WTC11 (cell line): ENCODE results near the gene PDE6B. TPM values are rescaled to one million over a fixed set of nuclear protein-coding genes. Genes with fewer than 3 reads are reported as not detected.

ENCODE experiments used
- ATAC-seq: fragments of 200-7000 bp; cut with Tn5 transposase; 2 replicates; pipeline ENCODE4 v1.10.0; 2021; ENCODE audit warnings: mild to moderate bottlenecking, moderate library complexity
- CTCF ChIA-PET: fragments of 300-600 bp; sonication (Branson Sonifier 250); formaldehyde crosslinking; loops from one replicate; lab custom pipeline; 2021; ENCODE audit warnings: antibody characterized with exemption; lab: Charles Lee
- POLR2A ChIA-PET: fragments of 350-600 bp; sonication (Branson Sonifier 250); formaldehyde crosslinking; loops from one replicate; lab custom pipeline; 2021; ENCODE audit warnings: antibody characterized with exemption; lab: Charles Lee
- DNase-seq: peaks from one replicate; pipeline ENCODE4 v3.0.0; 2021; ENCODE audit warnings: low spot score
- H3K27ac Mint-ChIP-seq: 2 replicates; pipeline ENCODE4 v1.8.0; 2021; ENCODE audit warnings: mixed read lengths
- H3K27me3 Mint-ChIP-seq: 2 replicates; pipeline ENCODE4 v1.8.0; 2021; ENCODE audit warnings: low read depth, mild to moderate bottlenecking, moderate library complexity, mixed read lengths
- H3K36me3 Mint-ChIP-seq: 2 replicates; pipeline ENCODE4 v1.8.0; 2021; ENCODE audit warnings: mixed read lengths
- H3K4me1 Mint-ChIP-seq: 2 replicates; pipeline ENCODE4 v1.8.0; 2022; ENCODE audit warnings: mixed read lengths
- H3K4me3 Mint-ChIP-seq: 2 replicates; pipeline ENCODE4 v1.8.0; 2021; ENCODE audit warnings: mild to moderate bottlenecking, moderate library complexity, mixed read lengths
- H3K9me3 Mint-ChIP-seq: 2 replicates; pipeline ENCODE4 v1.8.0; 2021; ENCODE audit warnings: mixed read lengths
- E2F1 ChIP-seq: sonication (generic); formaldehyde crosslinking; IDR thresholded peaks from 2 replicates; pipeline ENCODE4 v1.8.0; 2022; ENCODE audit warnings: mild to moderate bottlenecking, missing genetic modification reagents
- MXD4 ChIP-seq: fragments of 250-450 bp; sonication (Bioruptor Pico); IDR thresholded peaks from 2 replicates; pipeline ENCODE4 v1.8.0; 2021; ENCODE audit warnings: mild to moderate bottlenecking, moderate library complexity, borderline replicate concordance
- MYBL2 ChIP-seq: sonication (generic); formaldehyde crosslinking; IDR thresholded peaks from 2 replicates; pipeline ENCODE4 v1.8.1; 2023; ENCODE audit warnings: mild to moderate bottlenecking, moderate library complexity, missing genetic modification reagents
- NFYB ChIP-seq: sonication (generic); formaldehyde crosslinking; conservative IDR thresholded peaks from 2 replicates; pipeline ENCODE4 v1.8.0; 2022; ENCODE audit warnings: low read depth, missing genetic modification reagents
- OVOL2 ChIP-seq: fragments of 250-450 bp; sonication (Bioruptor Pico); IDR thresholded peaks from 2 replicates; pipeline ENCODE4 v1.9.0; 2021; ENCODE audit warnings: mild to moderate bottlenecking, borderline replicate concordance
- RELA ChIP-seq: sonication (generic); formaldehyde crosslinking; IDR thresholded peaks from 2 replicates; pipeline ENCODE4 v1.8.1; 2022; ENCODE audit warnings: missing genetic modification reagents, mild to moderate bottlenecking, borderline replicate concordance
- SMAD3 ChIP-seq: sonication (generic); formaldehyde crosslinking; IDR thresholded peaks from 2 replicates; pipeline ENCODE4 v1.8.0; 2022; ENCODE audit warnings: missing genetic modification reagents, mild to moderate bottlenecking, borderline replicate concordance
- SOX15 ChIP-seq: fragments of 250-450 bp; sonication (Bioruptor Pico); IDR thresholded peaks from 2 replicates; pipeline ENCODE4 v1.9.0; 2021; ENCODE audit warnings: mild to moderate bottlenecking
- SP1 ChIP-seq: sonication (generic); formaldehyde crosslinking; conservative IDR thresholded peaks from 2 replicates; pipeline ENCODE4 v1.8.1; 2022; ENCODE audit warnings: missing genetic modification reagents
- ZNF138 ChIP-seq: sonication (generic); formaldehyde crosslinking; conservative IDR thresholded peaks from 2 replicates; pipeline ENCODE4 v1.8.1; 2022; ENCODE audit warnings: mild to moderate bottlenecking, moderate library complexity, missing genetic modification reagents
- ZNF219 ChIP-seq: sonication (generic); formaldehyde crosslinking; IDR thresholded peaks from 2 replicates; pipeline ENCODE4 v1.8.0; 2023; ENCODE audit warnings: missing genetic modification reagents, mild to moderate bottlenecking, borderline replicate concordance
- ZNF263 ChIP-seq: sonication (generic); formaldehyde crosslinking; IDR thresholded peaks from 2 replicates; pipeline ENCODE4 v1.8.1; 2022; ENCODE audit warnings: low read depth, mild to moderate bottlenecking, moderate library complexity, missing genetic modification reagents
- total RNA-seq: library from RNA; stranded (reverse); gene quantifications from 3 replicates; pipeline ENCODE4 v1.2.3, GENCODE V29; 2021
- TF ChIP-seq, protein P1 (sequence below): sonication (generic); formaldehyde crosslinking; IDR thresholded peaks from 2 replicates; pipeline ENCODE4 v1.8.1; 2023; ENCODE audit warnings: mild to moderate bottlenecking, missing genetic modification reagents
- TF ChIP-seq, protein P2 (sequence below): fragments of 250-450 bp; sonication (Bioruptor Pico); IDR thresholded peaks from 2 replicates; pipeline ENCODE4 v2.1.2; 2022; ENCODE audit warnings: mild to moderate bottlenecking, moderate library complexity
- TF ChIP-seq, protein P3 (sequence below): sonication (generic); formaldehyde crosslinking; conservative IDR thresholded peaks from 2 replicates; pipeline ENCODE4 v1.8.1; 2023; ENCODE audit warnings: mild to moderate bottlenecking, low read depth, missing genetic modification reagents, moderate library complexity

PDE6B gene
- total RNA-seq, 1 experiment from 2014 or later, result 7.1 TPM

GRCh38 chr4:699816-700580 lies 74.6 kb downstream of the PDE6B start:
- TF ChIP-seq, protein P1, sequence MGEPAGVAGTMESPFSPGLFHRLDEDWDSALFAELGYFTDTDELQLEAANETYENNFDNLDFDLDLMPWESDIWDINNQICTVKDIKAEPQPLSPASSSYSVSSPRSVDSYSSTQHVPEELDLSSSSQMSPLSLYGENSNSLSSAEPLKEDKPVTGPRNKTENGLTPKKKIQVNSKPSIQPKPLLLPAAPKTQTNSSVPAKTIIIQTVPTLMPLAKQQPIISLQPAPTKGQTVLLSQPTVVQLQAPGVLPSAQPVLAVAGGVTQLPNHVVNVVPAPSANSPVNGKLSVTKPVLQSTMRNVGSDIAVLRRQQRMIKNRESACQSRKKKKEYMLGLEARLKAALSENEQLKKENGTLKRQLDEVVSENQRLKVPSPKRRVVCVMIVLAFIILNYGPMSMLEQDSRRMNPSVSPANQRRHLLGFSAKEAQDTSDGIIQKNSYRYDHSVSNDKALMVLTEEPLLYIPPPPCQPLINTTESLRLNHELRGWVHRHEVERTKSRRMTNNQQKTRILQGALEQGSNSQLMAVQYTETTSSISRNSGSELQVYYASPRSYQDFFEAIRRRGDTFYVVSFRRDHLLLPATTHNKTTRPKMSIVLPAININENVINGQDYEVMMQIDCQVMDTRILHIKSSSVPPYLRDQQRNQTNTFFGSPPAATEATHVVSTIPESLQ (CRISPR knock-in tag), result no peak
- no peak for TF ChIP-seq RELA
- TF ChIP-seq, all 79 proteins: peak for 0
- CTCF ChIA-PET, result interaction anchor here (0.7 to 6.8 kb wide), 8 partner anchors 8 to 590 kb away, joined by 3 to 67 read pairs (median 4); partner anchors contain the start of genes ATP5ME, MAEA and MYL5
- POLR2A ChIA-PET, result interaction anchor here (0.7 to 0.8 kb wide), 2 partner anchors 19 to 20 kb away, joined by 3 read pairs; no protein-coding TSS in a partner anchor
- Mint-ChIP-seq H3K4me1 (0 out of 2 replicates have a peak, but pooled peaks cover 4% of the 10 kb centered on the region), H3K27ac (no peak overlapping the region), H3K27me3 (peaks cover 20% of the 10 kb centered on the region), H3K36me3 (no peaks in the 10 kb centered on the region), H3K9me3 (peaks cover under 1% of the 10 kb centered on the region; the same call in 1 of the 2 replicates), H3K4me3 (no peak overlapping the region)
- DNase-seq, result no peak
- no peak for ATAC-seq

DNA sequence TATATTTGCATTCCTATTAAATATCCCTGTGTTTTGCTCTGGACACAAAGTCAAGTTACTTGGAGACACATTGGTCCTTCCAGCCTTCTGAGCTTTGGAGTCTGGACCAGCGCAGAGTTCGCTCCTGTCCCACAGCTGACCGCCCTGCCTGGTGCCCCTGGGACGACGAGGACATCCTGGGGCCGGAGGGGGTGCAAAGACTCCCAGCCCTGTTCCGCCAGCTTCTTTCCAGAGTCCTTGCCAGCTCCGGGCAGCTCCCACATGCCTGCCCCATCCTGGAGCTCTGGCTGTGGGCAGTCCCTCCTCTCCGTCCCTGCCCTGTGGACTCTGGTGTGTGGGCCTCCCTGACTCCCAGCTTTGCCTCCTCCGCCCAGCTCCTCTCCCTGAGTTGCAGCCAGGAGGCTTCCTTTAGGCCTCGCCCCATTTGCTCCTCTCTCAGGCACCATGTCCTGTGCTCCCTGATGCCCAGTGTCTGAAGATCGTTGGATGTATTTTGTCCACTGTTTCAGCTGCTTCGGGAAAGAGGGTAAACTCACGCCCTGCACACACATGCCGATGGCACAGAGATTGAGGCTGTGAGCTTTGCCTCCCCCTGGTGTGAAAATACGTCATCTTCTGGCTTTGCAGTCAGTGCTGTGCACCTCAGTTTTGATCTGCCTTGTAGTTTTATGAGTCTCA lies 75.4 kb downstream of the PDE6B start:
- CTCF ChIA-PET, result interaction anchor here (0.6 to 6.8 kb wide), 8 partner anchors 9 to 133 kb away, joined by 3 to 67 read pairs (median 5); partner anchors contain the start of genes ATP5ME and MYL5
- peaks cover 20% of the 10 kb centered on the region for H3K27me3 Mint-ChIP-seq
- DNase-seq (no peak), ATAC-seq (no peak)
- H3K36me3 Mint-ChIP-seq, result no peaks in the 10 kb centered on the region
- POLR2A ChIA-PET, result interaction anchor here (0.8 kb wide), 1 partner anchor 19 kb away, joined by 3 read pairs; no protein-coding TSS in a partner anchor
- no peaks in the 10 kb centered on the region for H3K9me3 Mint-ChIP-seq
- H3K27ac Mint-ChIP-seq, result no peak overlapping the region
- 0 out of 2 replicates have a peak, but pooled peaks cover 4% of the 10 kb centered on the region for H3K4me1 Mint-ChIP-seq
- TF ChIP-seq SP1 (CRISPR knock-in tag) (no peak), SOX15 (CRISPR knock-in tag) (no peak), MXD4 (CRISPR knock-in tag) (no peak), OVOL2 (no peak), E2F1 (no peak), SMAD3 (CRISPR knock-in tag) (no peak), ZNF263 (CRISPR knock-in tag) (no peak), ZNF138 (CRISPR knock-in tag) (no peak), NFYB (no peak), ZNF219 (CRISPR knock-in tag) (no peak), MYBL2 (CRISPR knock-in tag) (no peak)
- TF ChIP-seq, protein P2, sequence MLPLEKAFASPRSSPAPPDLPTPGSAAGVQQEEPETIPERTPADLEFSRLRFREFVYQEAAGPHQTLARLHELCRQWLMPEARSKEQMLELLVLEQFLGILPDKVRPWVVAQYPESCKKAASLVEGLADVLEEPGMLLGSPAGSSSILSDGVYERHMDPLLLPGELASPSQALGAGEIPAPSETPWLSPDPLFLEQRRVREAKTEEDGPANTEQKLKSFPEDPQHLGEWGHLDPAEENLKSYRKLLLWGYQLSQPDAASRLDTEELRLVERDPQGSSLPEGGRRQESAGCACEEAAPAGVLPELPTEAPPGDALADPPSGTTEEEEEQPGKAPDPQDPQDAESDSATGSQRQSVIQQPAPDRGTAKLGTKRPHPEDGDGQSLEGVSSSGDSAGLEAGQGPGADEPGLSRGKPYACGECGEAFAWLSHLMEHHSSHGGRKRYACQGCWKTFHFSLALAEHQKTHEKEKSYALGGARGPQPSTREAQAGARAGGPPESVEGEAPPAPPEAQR (CRISPR knock-in tag), result no peak
- TF ChIP-seq, protein P3, sequence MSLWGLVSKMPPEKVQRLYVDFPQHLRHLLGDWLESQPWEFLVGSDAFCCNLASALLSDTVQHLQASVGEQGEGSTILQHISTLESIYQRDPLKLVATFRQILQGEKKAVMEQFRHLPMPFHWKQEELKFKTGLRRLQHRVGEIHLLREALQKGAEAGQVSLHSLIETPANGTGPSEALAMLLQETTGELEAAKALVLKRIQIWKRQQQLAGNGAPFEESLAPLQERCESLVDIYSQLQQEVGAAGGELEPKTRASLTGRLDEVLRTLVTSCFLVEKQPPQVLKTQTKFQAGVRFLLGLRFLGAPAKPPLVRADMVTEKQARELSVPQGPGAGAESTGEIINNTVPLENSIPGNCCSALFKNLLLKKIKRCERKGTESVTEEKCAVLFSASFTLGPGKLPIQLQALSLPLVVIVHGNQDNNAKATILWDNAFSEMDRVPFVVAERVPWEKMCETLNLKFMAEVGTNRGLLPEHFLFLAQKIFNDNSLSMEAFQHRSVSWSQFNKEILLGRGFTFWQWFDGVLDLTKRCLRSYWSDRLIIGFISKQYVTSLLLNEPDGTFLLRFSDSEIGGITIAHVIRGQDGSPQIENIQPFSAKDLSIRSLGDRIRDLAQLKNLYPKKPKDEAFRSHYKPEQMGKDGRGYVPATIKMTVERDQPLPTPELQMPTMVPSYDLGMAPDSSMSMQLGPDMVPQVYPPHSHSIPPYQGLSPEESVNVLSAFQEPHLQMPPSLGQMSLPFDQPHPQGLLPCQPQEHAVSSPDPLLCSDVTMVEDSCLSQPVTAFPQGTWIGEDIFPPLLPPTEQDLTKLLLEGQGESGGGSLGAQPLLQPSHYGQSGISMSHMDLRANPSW (CRISPR knock-in tag), result no peak
- no peak overlapping the region for H3K4me3 Mint-ChIP-seq
